HEK293 (cell line): Measurements from ENCODE around the gene DNHD1.

Experiments
- CTCF ChIA-PET: fragments of 350-600 bp; formaldehyde crosslinking; extraction: SDS; loops from one replicate; lab custom pipeline; 2021; ENCODE audit warnings: antibody characterized with exemption; lab: Yijun Ruan, JAX
- POLR2A ChIA-PET: fragments of 300-600 bp; formaldehyde crosslinking; extraction: SDS; loops from one replicate; lab custom pipeline; 2020; ENCODE audit warnings: antibody characterized with exemption, inconsistent platforms; lab: Yijun Ruan, JAX
- H3K27ac ChIP-seq: fragments of 200-500 bp; sonication (Bioruptor generic); 2 replicates; pipeline ENCODE4 v1.5.1; 2014; ENCODE audit warnings: low read depth, low read length, control low read depth, inconsistent platforms; ENCODE audit errors: extremely low read depth
- H3K36me3 ChIP-seq, 2 experiments: fragments of 200-500 bp in 1 of 2; sonication (Bioruptor generic) in 1 of 2; 1 replicate in 1 of 2; 2 replicates in 1 of 2; pipeline ENCODE4 v1.5.1; 2014 to 2017; ENCODE audit warnings: inconsistent platforms in 2 of 2, low read length in 2 of 2; ENCODE audit not compliant: control insufficient read depth in 2 of 2, insufficient read depth in 1 of 2
- H3K4me1 ChIP-seq: fragments of 200-500 bp; sonication (Bioruptor generic); 2 replicates; pipeline ENCODE4 v1.5.1; 2014; ENCODE audit warnings: mild to moderate bottlenecking, low read length, inconsistent platforms; ENCODE audit not compliant: control insufficient read depth, insufficient read depth
- H3K4me3 ChIP-seq: 2 replicates; pipeline ENCODE4 v1.5.1; 2011; ENCODE audit warnings: low read depth, mild to moderate bottlenecking, control low read depth, low read length, moderate library complexity
- H3K9me3 ChIP-seq: fragments of 200-500 bp; sonication (Bioruptor generic); 2 replicates; pipeline ENCODE4 v1.5.1; 2014; ENCODE audit warnings: low read depth, low read length, inconsistent platforms; ENCODE audit not compliant: control insufficient read depth, insufficient read depth
- BCL6B ChIP-seq: fragments of 450-650 bp; formaldehyde crosslinking; IDR thresholded peaks from 2 replicates; pipeline ENCODE4 v1.5.1; 2017; ENCODE audit warnings: missing biosample characterization, missing genetic modification characterization
- GLI4 ChIP-seq: fragments of 450-650 bp; formaldehyde crosslinking; IDR thresholded peaks from 2 replicates; pipeline ENCODE4 v1.5.1; 2016; ENCODE audit warnings: missing biosample characterization, missing genetic modification characterization
- MZF1 ChIP-seq: fragments of 450-650 bp; formaldehyde crosslinking; IDR thresholded peaks from 2 replicates; pipeline ENCODE4 v1.5.1; 2017; ENCODE audit warnings: missing biosample characterization, missing genetic modification characterization, borderline replicate concordance
- OSR2 ChIP-seq: fragments of 450-650 bp; formaldehyde crosslinking; IDR thresholded peaks from 2 replicates; pipeline ENCODE4 v1.5.1; 2016; ENCODE audit warnings: missing biosample characterization, missing genetic modification characterization
- PRDM6 ChIP-seq: fragments of 450-650 bp; formaldehyde crosslinking; IDR thresholded peaks from 2 replicates; pipeline ENCODE4 v1.5.1; 2017; ENCODE audit warnings: missing biosample characterization, missing genetic modification characterization
- REPIN1 ChIP-seq: fragments of 450-650 bp; formaldehyde crosslinking; IDR thresholded peaks from 2 replicates; pipeline ENCODE4 v1.5.1; 2017; ENCODE audit warnings: missing biosample characterization, missing genetic modification characterization, low read depth
- SCRT1 ChIP-seq: fragments of 450-650 bp; formaldehyde crosslinking; IDR thresholded peaks from 2 replicates; pipeline ENCODE4 v1.5.1; 2016; ENCODE audit warnings: missing biosample characterization, missing genetic modification characterization, borderline replicate concordance
- TCF7L2 ChIP-seq: IDR thresholded peaks from 2 replicates; pipeline ENCODE4 v1.6.1; 2011; ENCODE audit warnings: low read depth, mild to moderate bottlenecking, inconsistent platforms, low read length, moderate library complexity, borderline replicate concordance
- ZBTB21 ChIP-seq: fragments of 450-650 bp; formaldehyde crosslinking; IDR thresholded peaks from 2 replicates; pipeline ENCODE4 v1.5.1; 2017; ENCODE audit warnings: missing biosample characterization, missing genetic modification characterization
- ZEB2 ChIP-seq: fragments of 450-650 bp; formaldehyde crosslinking; IDR thresholded peaks from 2 replicates; pipeline ENCODE4 v1.5.1; 2016; ENCODE audit warnings: missing biosample characterization, missing genetic modification characterization
- ZNF169 ChIP-seq: fragments of 450-650 bp; formaldehyde crosslinking; IDR thresholded peaks from 2 replicates; pipeline ENCODE4 v1.5.1; 2016; ENCODE audit warnings: missing biosample characterization, missing genetic modification characterization
- ZNF274 ChIP-seq, 2 experiments: fragments of 200-500 bp in 1 of 2; fragments of 450-650 bp in 1 of 2; sonication (Bioruptor generic) in 1 of 2; formaldehyde crosslinking in 1 of 2; IDR thresholded peaks; 2 replicates each; pipeline versions ENCODE4 v1.5.1 to v1.6.1; 2014 to 2016; ENCODE audit warnings: borderline replicate concordance in 1 of 2, inconsistent platforms in 1 of 2, low read length in 1 of 2, missing biosample characterization in 1 of 2, missing genetic modification characterization in 1 of 2
- ZNF423 ChIP-seq: fragments of 450-650 bp; formaldehyde crosslinking; IDR thresholded peaks from 2 replicates; pipeline ENCODE4 v1.5.1; 2016; ENCODE audit warnings: missing biosample characterization, missing genetic modification characterization
- ZNF501 ChIP-seq: fragments of 450-650 bp; formaldehyde crosslinking; IDR thresholded peaks from 2 replicates; pipeline ENCODE4 v1.5.1; 2016; ENCODE audit warnings: missing biosample characterization, missing genetic modification characterization
- ZNF555 ChIP-seq: fragments of 450-650 bp; formaldehyde crosslinking; conservative IDR thresholded peaks from 2 replicates; pipeline ENCODE4 v1.5.1; 2017; ENCODE audit warnings: missing biosample characterization, mild to moderate bottlenecking, missing genetic modification characterization, inconsistent platforms
- ZNF660 ChIP-seq: fragments of 450-650 bp; IDR thresholded peaks from 2 replicates; pipeline ENCODE4 v1.5.1; 2018; ENCODE audit warnings: missing biosample characterization, mild to moderate bottlenecking, missing genetic modification characterization
- ZNF768 ChIP-seq: fragments of 450-650 bp; formaldehyde crosslinking; IDR thresholded peaks from 2 replicates; pipeline ENCODE4 v1.5.1; 2018; ENCODE audit warnings: missing biosample characterization, mild to moderate bottlenecking, missing genetic modification characterization
- TF ChIP-seq, protein P1 (sequence below): fragments of 450-650 bp; formaldehyde crosslinking; IDR thresholded peaks from 2 replicates; pipeline ENCODE4 v1.5.1; 2016; ENCODE audit warnings: missing biosample characterization, missing genetic modification characterization
- TF ChIP-seq, protein P2 (sequence below): fragments of 450-650 bp; formaldehyde crosslinking; IDR thresholded peaks from 2 replicates; pipeline ENCODE4 v1.5.1; 2016; ENCODE audit warnings: missing biosample characterization, missing genetic modification characterization
- TF ChIP-seq, protein P3 (sequence below): fragments of 450-650 bp; formaldehyde crosslinking; IDR thresholded peaks from 2 replicates; pipeline ENCODE4 v1.5.1; 2016; ENCODE audit warnings: missing biosample characterization, missing genetic modification characterization

DNHD1 gene

DNA sequence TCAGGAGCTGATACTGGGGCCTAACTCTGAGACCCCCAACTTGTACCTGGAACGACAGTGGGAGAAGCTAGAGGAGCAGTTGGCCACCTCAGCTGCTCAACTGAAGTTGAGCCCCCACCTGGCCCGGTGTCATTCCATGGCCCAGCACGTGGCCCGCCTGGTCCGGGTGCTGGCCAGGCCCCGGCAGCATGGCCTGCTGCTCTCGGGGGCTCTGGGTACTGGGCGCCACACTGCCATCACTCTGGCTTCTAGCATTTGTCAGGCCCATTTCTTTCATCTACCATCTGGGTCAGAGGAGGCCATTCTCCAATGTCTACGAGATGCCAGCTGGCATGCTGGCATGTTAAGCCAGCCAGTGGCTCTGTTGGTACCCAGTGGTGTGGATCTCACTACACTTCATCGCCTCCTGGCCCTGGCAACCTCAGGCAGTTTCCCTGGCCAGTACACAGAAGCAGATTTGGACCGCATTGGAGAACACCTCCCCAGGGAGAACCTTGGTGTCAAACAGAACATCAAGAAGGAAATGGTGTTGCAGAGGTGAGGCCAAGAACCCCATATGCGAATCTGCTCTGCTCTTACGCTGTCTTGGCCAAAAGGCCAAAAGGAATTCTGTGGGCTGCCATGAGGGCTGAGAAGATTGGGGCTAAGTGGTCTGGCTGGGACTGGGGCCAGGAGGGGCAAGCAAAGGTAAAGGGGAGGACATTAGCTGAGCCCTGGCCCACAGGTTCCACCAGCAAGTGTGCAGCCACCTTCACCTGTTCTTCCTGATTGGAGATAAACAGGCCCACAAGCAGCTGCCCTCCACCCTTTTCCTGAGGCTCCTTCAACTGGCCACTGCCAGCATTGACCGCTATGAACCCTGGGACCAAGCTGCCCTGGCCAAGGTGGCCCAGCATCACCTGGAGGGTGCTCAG lies 60.9 kb downstream of the DNHD1 start:
- ChIA-PET CTCF (no interaction called here), POLR2A (no interaction called here)
- H3K27ac ChIP-seq, result no peak overlapping the region
- H3K9me3 ChIP-seq, result no peaks in the 10 kb centered on the region
- TF ChIP-seq ZNF501 (tag by site-specific recombination) (no peak), MZF1 (tag by site-specific recombination) (no peak), ZNF660 (no peak)
- TF ChIP-seq, protein P1, sequence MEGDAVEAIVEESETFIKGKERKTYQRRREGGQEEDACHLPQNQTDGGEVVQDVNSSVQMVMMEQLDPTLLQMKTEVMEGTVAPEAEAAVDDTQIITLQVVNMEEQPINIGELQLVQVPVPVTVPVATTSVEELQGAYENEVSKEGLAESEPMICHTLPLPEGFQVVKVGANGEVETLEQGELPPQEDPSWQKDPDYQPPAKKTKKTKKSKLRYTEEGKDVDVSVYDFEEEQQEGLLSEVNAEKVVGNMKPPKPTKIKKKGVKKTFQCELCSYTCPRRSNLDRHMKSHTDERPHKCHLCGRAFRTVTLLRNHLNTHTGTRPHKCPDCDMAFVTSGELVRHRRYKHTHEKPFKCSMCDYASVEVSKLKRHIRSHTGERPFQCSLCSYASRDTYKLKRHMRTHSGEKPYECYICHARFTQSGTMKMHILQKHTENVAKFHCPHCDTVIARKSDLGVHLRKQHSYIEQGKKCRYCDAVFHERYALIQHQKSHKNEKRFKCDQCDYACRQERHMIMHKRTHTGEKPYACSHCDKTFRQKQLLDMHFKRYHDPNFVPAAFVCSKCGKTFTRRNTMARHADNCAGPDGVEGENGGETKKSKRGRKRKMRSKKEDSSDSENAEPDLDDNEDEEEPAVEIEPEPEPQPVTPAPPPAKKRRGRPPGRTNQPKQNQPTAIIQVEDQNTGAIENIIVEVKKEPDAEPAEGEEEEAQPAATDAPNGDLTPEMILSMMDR (tag by site-specific recombination), result no peak
- TF ChIP-seq, all 188 proteins: peak for 0
- no peak overlapping the region for H3K4me3 ChIP-seq
- peaks cover 0 to 10% of the 10 kb centered on the region in 2 experiments; a peak in 1 of 3 replicates for H3K36me3 ChIP-seq
- no peaks in the 10 kb centered on the region for H3K4me1 ChIP-seq

- no peak overlapping the region for H3K4me3 ChIP-seq
- ChIA-PET CTCF (no interaction called here), POLR2A (interaction anchor here (0.6 kb wide), 1 partner anchor 44 kb away, joined by 3 read pairs; the partner anchor contains the start of genes ILK and RRP8)
- H3K36me3 ChIP-seq, result peaks cover 0 to 10% of the 10 kb centered on the region in 2 experiments; a peak in 1 of 3 replicates
- no peak overlapping the region for H3K27ac ChIP-seq
- H3K9me3 ChIP-seq, result no peaks in the 10 kb centered on the region
- H3K4me1 ChIP-seq, result no peaks in the 10 kb centered on the region
- no peak for TF ChIP-seq GLI4 (tag by site-specific recombination)
- TF ChIP-seq, protein P2, sequence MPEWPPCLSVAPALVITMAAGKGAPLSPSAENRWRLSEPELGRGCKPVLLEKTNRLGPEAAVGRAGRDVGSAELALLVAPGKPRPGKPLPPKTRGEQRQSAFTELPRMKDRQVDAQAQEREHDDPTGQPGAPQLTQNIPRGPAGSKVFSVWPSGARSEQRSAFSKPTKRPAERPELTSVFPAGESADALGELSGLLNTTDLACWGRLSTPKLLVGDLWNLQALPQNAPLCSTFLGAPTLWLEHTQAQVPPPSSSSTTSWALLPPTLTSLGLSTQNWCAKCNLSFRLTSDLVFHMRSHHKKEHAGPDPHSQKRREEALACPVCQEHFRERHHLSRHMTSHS (tag by site-specific recombination), result no peak
- TF ChIP-seq ZBTB21 (tag by site-specific recombination), result no peak
- TF ChIP-seq ZNF768 (tag by site-specific recombination), result no peak
- no peak for TF ChIP-seq ZEB2 (tag by site-specific recombination)
- no peak for TF ChIP-seq REPIN1
- TF ChIP-seq SCRT1, result no peak
- no peak for TF ChIP-seq TCF7L2
- TF ChIP-seq, protein P3, sequence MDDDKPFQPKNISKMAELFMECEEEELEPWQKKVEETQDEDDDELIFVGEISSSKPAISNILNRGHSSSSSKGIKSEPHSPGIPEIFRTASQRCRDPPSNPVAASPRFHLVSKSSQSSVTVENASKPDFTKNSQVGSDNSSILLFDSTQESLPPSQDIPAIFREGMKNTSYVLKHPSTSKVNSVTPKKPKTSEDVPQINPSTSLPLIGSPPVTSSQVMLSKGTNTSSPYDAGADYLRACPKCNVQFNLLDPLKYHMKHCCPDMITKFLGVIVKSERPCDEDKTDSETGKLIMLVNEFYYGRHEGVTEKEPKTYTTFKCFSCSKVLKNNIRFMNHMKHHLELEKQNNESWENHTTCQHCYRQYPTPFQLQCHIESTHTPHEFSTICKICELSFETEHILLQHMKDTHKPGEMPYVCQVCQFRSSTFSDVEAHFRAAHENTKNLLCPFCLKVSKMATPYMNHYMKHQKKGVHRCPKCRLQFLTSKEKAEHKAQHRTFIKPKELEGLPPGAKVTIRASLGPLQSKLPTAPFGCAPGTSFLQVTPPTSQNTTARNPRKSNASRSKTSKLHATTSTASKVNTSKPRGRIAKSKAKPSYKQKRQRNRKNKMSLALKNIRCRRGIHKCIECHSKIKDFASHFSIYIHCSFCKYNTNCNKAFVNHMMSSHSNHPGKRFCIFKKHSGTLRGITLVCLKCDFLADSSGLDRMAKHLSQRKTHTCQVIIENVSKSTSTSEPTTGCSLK, result no peak
- TF ChIP-seq ZNF423 (tag by site-specific recombination), result no peak
- no peak for TF ChIP-seq OSR2 (tag by site-specific recombination)
- no peak for TF ChIP-seq ZNF274 (IDR thresholded peaks at IDR 0.05; ENCODE audit: low read length)
- TF ChIP-seq ZNF274 (tag by site-specific recombination; IDR thresholded peaks at IDR 0.05; ENCODE audit: borderline replicate concordance), result no peak
- TF ChIP-seq ZNF169 (tag by site-specific recombination), result no peak
- TF ChIP-seq BCL6B (tag by site-specific recombination), result no peak
- no peak for TF ChIP-seq PRDM6 (tag by site-specific recombination)
- no peak for TF ChIP-seq ZNF555
Observed at GRCh38 chr11:6559369-6559768, 62.3 kb downstream of the DNHD1 start.
